Stimulated activated CD4-positive, alpha-beta T cell treated with anti-CD3 and anti-CD28 coated beads, Interleukin-2, amount 100 ng/mL, for 48 hours (primary cell): Measurements from ENCODE around the gene FABP1.

Source experiments
- DNase-seq, 2 donors: peaks; one replicate each; pipeline ENCODE4 v3.0.0-alpha.2; 2020

FABP1 gene

GRCh38 chr2:88127888-88128653 is at the start of gene FABP1:
Gene FABP1 (minus strand): TSS chr2:88128062. CDS start chr2:88128017, 45 bp downstream.
- DNase-seq = no peak

- no peak for DNase-seq
Observed at GRCh38 chr2:88177556-88177955, 49.7 kb upstream of the FABP1 start.

- no peak for DNase-seq
Observed at GRCh38 chr2:88176352-88176984, 48.6 kb upstream of the FABP1 start.

GRCh38 chr2:88172882-88173281 is 45.0 kb upstream of the FABP1 start:
- no peak for DNase-seq

- no peak for DNase-seq
Observed at GRCh38 chr2:88171966-88172365, 44.1 kb upstream of the FABP1 start.

GRCh38 chr2:88170472-88170892 is 42.6 kb upstream of the FABP1 start:
- no peak for DNase-seq

- no peak for DNase-seq
Observed at GRCh38 chr2:88168386-88168785, 40.5 kb upstream of the FABP1 start.

- no peak for DNase-seq
Observed at GRCh38 chr2:88167740-88168139, 39.9 kb upstream of the FABP1 start.

GRCh38 chr2:88165332-88166003 is 37.6 kb upstream of the FABP1 start:
- no peak for DNase-seq

GRCh38 chr2:88161446-88162244 is 33.8 kb upstream of the FABP1 start:
- DNase-seq = no peak

GRCh38 chr2:88160517-88160916 is 32.7 kb upstream of the FABP1 start:
- no peak for DNase-seq

GRCh38 chr2:88159955-88160415 is 32.1 kb upstream of the FABP1 start:
- DNase-seq = peak; percentile 50 to 52

- DNase-seq = no peak
Observed at GRCh38 chr2:88159481-88159880, 31.6 kb upstream of the FABP1 start.

GRCh38 chr2:88148929-88149438 is 21.1 kb upstream of the FABP1 start:
- no peak for DNase-seq

- DNase-seq = no peak
Observed at GRCh38 chr2:88147145-88147544, 19.3 kb upstream of the FABP1 start.

GRCh38 chr2:88146590-88146989 is 18.7 kb upstream of the FABP1 start:
- DNase-seq = no peak

- DNase-seq = no peak
Observed at GRCh38 chr2:88144914-88145497, 17.1 kb upstream of the FABP1 start.

GRCh38 chr2:88144271-88144670 is 16.4 kb upstream of the FABP1 start:
- DNase-seq = no peak

GRCh38 chr2:88141952-88142351 is 14.1 kb upstream of the FABP1 start:
- DNase-seq = no peak

GRCh38 chr2:88139804-88140203 is 11.9 kb upstream of the FABP1 start:
- no peak for DNase-seq

GRCh38 chr2:88139203-88139702 is 11.4 kb upstream of the FABP1 start:
- DNase-seq = no peak

GRCh38 chr2:88137833-88138232 is 10.0 kb upstream of the FABP1 start:
- no peak for DNase-seq
